IPS-NIHi11 (cell line): Measurements from ENCODE around the gene KL.

Experiments
- DNase-seq: peaks from one replicate; pipeline ENCODE4 v3.0.0; 2012; ENCODE audit warnings: mixed read lengths, low spot score

The KL gene

DNA sequence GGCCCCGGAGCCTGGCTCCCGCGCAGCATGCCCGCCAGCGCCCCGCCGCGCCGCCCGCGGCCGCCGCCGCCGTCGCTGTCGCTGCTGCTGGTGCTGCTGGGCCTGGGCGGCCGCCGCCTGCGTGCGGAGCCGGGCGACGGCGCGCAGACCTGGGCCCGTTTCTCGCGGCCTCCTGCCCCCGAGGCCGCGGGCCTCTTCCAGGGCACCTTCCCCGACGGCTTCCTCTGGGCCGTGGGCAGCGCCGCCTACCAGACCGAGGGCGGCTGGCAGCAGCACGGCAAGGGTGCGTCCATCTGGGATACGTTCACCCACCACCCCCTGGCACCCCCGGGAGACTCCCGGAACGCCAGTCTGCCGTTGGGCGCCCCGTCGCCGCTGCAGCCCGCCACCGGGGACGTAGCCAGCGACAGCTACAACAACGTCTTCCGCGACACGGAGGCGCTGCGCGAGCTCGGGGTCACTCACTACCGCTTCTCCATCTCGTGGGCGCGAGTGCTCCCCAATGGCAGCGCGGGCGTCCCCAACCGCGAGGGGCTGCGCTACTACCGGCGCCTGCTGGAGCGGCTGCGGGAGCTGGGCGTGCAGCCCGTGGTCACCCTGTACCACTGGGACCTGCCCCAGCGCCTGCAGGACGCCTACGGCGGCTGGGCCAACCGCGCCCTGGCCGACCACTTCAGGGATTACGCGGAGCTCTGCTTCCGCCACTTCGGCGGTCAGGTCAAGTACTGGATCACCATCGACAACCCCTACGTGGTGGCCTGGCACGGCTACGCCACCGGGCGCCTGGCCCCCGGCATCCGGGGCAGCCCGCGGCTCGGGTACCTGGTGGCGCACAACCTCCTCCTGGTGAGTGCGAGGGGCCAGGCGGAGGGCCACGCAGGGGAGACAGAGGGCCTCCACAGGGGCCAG lies at the start of gene KL:
Gene KL (plus strand): TSS at position 10 of the 909 bp plus-strand sequence. CDS start 18 bp downstream, at position 28.
- peak; percentile 49 for DNase-seq

GRCh38 chr13:32967584-32968182 lies 48.5 kb upstream of the KL start:
- DNase-seq = no peak

DNA sequence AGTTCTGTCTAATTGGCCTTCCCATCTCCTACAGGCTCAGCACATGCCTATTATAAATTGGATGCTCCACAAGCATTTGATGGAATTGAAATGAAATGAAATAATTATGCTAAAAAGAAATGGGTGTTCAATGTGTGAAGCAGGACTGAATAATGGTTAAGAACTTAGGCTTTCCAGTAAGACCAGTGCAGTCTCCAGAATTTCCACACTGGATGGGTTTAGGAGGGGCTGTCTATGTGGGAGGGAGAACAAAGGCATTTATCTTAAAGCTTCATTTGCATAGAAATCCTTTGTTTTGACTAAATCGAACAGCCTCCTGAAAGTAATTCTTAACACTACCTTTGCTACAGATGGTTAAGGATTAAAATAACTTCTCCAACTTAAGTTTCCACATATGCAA lies 47.9 kb upstream of the KL start:
- no peak for DNase-seq

- no peak for DNase-seq
These were observed 47.4 kb upstream of the KL start for GRCh38 chr13:32968793-32969192.

DNA sequence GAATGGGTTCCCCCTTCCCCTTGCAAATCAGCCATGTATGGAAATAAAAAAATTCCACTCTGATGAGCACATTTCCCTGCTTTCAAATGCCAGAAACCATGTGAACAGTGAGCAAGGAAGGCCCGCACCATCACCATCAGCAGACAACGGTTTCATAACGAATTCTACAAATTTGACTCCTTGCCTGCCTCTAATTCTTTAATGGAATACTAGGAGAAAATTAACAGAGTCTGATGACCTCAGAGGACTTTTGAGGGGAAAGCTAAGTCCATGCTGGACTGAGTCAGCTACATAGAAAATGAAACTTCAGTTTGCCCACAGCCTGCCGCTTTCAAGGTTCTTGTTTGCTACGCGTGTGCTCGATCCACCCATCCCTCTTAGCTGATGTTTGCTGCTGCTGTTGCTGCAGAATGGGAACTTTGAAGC lies 46.7 kb upstream of the KL start:
- no peak for DNase-seq

GRCh38 chr13:32976056-32976805 lies 40.0 kb upstream of the KL start:
- no peak for DNase-seq

- no peak for DNase-seq
These were observed 39.3 kb upstream of the KL start for GRCh38 chr13:32976912-32977311.

DNA sequence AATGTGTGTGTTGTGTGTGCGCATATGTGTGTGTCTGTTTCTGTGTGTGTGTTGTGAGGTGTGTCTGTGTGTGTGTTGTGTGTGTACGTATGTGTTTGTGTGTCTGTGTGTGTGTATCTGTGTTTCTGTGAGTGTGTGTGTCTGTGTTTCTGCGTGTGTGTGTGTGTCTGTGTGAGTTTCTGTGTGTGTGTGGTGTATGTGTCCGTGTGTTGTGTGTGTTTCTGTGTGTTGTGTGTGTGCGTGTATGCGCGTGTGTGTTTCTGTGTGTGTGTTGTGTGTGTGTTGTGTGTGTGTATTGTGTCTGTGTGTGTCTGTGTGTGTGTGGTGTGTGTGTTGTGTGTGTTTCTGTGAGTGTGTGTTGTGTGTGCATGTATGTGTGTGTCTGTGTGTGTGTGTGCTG lies 38.9 kb upstream of the KL start:
- DNase-seq = no peak

DNA sequence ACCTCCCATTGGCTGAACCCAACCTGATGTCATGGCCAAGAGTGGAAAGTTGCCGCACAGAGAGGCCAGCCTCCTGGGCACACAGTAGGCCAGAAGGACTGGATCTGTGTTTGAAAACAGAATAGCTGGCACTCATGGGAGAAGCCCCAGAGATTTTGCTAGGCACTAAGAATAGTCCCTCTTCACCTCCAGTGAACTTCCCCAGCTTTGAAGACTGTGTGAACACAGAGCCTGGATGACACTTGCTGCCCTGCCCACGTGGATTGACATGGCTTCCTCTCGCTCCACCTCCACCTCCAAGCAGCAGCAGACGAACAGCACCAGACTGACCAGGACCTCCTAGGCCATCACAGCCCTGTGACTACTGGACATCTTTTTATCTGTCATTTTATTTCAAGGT lies 37.9 kb upstream of the KL start:
- DNase-seq = no peak

GRCh38 chr13:32983058-32983457 lies 33.2 kb upstream of the KL start:
- no peak for DNase-seq

DNA sequence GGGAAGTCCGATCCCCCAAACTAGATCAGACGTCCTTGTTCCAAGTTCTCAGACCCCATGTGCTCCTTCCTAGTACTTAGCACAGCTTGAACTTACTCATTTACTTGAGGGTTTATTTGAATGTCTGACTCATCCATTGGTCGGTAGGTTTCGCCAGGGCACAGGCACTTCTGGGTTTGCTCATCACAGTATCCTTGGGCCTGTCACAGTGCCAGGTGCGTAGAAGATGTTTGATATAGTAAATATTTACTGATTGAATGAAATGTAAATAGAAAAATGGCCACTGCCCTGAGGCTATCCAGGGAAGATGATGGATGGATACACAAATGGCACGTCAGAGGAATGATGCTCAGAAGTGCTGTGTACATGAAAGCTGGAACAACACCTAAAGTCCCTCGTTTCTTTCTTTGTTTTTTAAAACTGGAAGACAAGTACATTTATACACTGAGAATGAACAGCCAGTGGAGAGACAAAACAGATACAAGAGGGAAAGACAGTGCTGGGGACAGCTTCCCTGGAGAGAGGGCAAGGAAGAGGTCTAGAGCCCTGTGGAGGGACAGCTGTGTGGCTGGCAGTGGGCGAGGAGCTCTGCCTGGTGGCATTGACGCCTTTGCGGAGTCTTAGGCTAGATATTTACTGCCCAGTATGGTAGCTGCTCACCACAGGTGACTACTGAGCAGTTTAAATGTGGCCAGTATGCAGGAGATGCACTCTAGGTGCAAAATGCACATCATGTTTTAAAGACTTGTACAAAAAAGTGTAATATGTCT lies 31.2 kb upstream of the KL start:
- DNase-seq = no peak

GRCh38 chr13:32986552-32986951 lies 29.7 kb upstream of the KL start:
- no peak for DNase-seq

GRCh38 chr13:32987462-32987861 lies 28.8 kb upstream of the KL start:
- no peak for DNase-seq

GRCh38 chr13:32988608-32989289 lies 27.5 kb upstream of the KL start:
- no peak for DNase-seq

DNA sequence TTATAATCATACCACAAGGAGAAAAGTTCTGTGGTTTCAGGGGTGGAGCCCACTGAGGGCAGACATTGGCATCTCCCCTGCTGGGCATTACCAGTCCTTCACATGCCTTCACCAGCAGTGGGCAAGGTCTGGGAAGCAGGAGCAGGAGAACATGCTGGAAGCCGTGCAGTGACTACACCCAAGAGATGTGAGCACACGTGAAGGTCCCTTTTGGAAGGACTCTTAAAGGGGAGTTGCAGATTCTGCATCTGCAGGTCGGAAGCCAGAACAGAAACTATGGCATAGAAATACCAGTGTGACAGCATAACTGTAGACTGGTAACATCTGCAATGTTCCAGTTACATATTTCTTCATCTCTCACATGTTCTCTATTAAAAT lies 26.9 kb upstream of the KL start:
- DNase-seq = no peak

DNA sequence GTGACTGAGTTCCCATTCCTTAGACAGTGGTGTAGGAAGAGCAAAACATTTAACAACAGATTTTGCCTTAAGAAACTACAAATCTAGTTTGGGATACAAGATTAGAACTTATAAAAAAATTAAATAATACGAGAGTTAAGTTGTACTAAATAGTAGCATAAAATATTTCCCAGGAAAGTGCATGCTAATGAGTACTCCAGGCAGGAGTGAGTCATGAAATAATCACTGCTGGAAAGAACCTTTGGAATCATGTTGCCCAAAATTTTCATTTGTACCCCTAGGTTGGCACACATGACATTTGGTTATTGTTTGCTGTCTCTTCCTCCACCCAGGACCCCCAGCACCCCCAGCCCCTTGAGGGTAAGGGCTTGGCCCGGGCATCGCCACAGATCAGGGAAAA lies 26.3 kb upstream of the KL start:
- no peak for DNase-seq

DNA sequence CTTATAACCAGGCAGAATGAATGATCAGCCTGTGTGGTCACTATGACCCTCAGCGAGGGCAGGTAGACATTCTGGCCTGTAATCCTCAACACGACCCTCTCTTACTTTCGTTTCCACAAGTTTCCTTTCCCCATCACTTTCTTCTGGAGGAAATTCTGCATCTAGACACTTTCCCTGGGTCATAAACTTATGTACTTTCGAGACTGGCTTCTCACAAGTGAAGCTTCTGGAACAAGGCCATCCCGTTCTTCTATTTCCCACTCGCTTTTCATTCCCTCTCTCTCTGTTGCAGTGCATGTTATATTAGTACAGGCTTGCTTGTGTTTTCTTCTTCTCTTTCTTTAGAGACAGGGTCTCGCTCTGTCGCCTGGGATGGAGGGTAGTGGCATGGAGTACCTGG lies 23.1 kb upstream of the KL start:
- DNase-seq = no peak

DNA sequence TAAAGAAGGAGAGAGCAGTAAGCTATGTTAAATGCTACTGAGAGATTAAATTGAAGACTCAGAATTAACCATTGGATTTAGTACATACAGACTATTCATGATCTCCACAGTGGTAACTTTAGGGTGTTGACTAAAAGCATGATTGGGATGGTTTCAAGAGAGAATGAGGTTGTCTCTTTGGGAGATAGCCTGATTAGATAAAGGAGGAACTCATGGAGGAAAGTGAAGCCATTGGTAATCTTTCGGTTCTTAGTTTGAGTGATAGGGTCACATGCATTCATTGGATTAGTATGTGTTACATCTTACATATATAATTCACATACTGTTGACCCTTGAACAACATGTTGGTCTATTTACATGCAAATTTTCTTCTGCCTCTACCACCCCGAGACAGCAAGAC lies 18.8 kb upstream of the KL start:
- DNase-seq = no peak

DNA sequence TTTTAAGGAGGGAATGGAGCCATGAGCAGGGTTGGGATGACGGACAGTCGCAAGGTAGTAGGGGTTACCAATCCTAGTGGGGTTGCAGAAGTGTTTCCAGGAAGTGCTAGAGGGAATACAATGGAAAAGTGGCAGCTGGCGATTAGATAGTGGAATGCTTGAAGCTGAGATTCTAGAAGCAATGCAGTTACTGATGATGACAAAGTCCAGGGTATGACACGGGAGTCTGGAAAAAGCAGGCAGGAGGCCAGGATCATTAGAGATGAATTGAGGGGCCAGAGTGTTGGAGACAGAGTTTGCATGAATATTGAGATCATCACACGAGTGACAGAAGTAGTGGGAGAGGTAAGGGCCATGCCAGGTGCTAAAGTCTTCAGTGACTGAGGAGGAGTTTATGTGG lies 17.3 kb upstream of the KL start:
- DNase-seq = no peak

GRCh38 chr13:33000365-33000764 lies 15.9 kb upstream of the KL start:
- no peak for DNase-seq

GRCh38 chr13:33003458-33004019 lies 12.7 kb upstream of the KL start:
- no peak for DNase-seq
